NT2/D1 (cell line): ENCODE results near the gene SAMD7.

ENCODE experiments used
- YY1 ChIP-seq: IDR thresholded peaks from 2 replicates; pipeline ENCODE4 v1.6.1; 2011; ENCODE audit not compliant: insufficient read length, insufficient read depth
- ZNF274 ChIP-seq: IDR thresholded peaks from 2 replicates; pipeline ENCODE4 v1.6.1; 2011; ENCODE audit warnings: mild to moderate bottlenecking, low read depth, low read length

GRCh38 chr3:169861871-169862270, 49.5 kb upstream of the SAMD7 start:
- TF ChIP-seq YY1 (no peak), ZNF274 (no peak)
